ENCODE results near the gene SLC66A1. TPM values are rescaled to one million over a fixed set of nuclear protein-coding genes. Genes with fewer than 3 reads are reported as not detected.

The SLC66A1 gene
- total RNA-seq, 4 donors from 2014 or later = 6.8 to 14.3 (median 10.3) TPM

DNA sequence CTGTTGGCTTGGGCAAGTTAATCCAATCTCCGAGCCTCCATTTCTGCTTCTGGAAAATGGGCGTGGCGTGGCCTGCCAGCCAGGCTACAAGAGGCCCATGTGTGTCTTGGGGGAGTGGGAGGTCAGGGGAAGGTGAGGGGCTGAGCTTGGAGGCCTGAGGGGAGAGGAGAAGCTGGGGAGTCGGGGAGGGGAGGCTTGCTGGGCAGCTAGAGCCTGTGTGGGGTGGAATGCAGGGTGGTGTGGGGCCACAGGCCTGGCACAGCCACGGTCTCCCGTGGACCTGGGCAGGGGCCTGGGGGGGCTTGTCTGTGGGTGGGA, 14.6 kb downstream of the SLC66A1 start:
- no peak for DNase-seq
- TF ChIP-seq, protein P1, sequence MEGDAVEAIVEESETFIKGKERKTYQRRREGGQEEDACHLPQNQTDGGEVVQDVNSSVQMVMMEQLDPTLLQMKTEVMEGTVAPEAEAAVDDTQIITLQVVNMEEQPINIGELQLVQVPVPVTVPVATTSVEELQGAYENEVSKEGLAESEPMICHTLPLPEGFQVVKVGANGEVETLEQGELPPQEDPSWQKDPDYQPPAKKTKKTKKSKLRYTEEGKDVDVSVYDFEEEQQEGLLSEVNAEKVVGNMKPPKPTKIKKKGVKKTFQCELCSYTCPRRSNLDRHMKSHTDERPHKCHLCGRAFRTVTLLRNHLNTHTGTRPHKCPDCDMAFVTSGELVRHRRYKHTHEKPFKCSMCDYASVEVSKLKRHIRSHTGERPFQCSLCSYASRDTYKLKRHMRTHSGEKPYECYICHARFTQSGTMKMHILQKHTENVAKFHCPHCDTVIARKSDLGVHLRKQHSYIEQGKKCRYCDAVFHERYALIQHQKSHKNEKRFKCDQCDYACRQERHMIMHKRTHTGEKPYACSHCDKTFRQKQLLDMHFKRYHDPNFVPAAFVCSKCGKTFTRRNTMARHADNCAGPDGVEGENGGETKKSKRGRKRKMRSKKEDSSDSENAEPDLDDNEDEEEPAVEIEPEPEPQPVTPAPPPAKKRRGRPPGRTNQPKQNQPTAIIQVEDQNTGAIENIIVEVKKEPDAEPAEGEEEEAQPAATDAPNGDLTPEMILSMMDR (IDR thresholded peaks at IDR 0.05) = no peak
- no peak for TF ChIP-seq POLR2A (IDR thresholded peaks at IDR 0.05)
- H3K4me1 ChIP-seq = no peaks in the 10 kb centered on the region
- H3K4me3 ChIP-seq = no peak overlapping the region
- 76% methylated on average over 3 of the region's 6 CpGs; no CpG with 5 or more reads in 1 of the 2 donors for WGBS, 2 donors
- intact Hi-C loops (cut with DNase I) = no loop called here
- no peak overlapping the region for H3K27ac ChIP-seq
- peaks cover 29 to 85% (median 32%) of the 10 kb centered on the region in 3 donors for H3K36me3 ChIP-seq
- no peaks in the 10 kb centered on the region for H3K27me3 ChIP-seq
- H3K9me3 ChIP-seq = no peaks in the 10 kb centered on the region

DNA sequence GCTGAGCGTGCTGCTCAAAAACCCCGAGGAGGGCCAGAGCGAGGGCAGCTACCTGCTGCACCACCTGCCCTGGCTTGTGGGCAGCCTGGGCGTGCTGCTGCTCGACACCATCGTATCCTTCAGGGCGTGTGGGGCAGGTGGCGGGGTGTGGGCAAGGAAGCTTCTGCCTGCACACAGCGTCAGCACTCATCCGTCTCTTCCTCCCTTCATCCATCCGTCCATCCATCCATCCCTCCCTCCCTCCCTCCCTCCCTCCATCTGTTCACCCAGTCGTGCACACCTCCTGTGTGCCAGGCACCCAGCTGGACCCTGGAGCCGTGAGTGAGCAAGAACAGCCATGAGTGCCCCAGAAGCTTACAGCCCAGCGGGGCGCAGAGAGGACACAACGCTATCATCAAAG, 15.2 kb downstream of the SLC66A1 start:
- WGBS, 2 donors = 58 to 81% methylated on average over 4 to 11 of the region's 16 CpGs
- no peak for TF ChIP-seq POLR2A (IDR thresholded peaks at IDR 0.05)
- TF ChIP-seq, protein P1 (IDR thresholded peaks at IDR 0.05) = no peak
- intact Hi-C loops (cut with DNase I) = no loop called here

DNA sequence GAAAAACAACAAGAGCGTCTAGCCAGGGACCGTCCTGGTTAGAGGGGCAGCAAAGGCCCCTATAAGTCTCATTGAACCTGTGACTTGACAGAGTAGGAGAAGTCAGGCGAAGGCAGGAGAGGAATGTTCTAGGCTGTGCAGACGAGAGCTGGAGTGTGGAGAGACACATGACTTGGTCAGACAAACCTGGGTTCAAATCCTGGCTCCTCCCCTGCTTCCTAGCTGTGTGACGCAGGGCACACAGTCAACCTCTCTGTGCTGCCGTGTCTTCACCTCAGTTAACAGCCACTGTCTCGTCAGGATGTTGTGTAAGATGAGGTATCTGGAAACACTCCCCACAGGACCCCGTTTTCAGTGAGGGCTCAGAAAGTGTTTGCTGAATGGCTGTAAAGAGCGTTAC, 15.6 kb downstream of the SLC66A1 start:
- 88 to 96% methylated on average over 5 to 8 of the region's 9 CpGs for WGBS, 2 donors
- Histone ChIP-seq H3K9me3 (no peaks in the 10 kb centered on the region), H3K4me3 (no peak overlapping the region), H3K4me1 (no peaks in the 10 kb centered on the region), H3K36me3 (peaks cover 29 to 75% (median 32%) of the 10 kb centered on the region in 3 donors), H3K27me3 (no peaks in the 10 kb centered on the region), H3K27ac (no peak overlapping the region)
- intact Hi-C loops (cut with DNase I) = no loop called here
- no peak for TF ChIP-seq POLR2A (IDR thresholded peaks at IDR 0.05)
- TF ChIP-seq, protein P1 (IDR thresholded peaks at IDR 0.05) = no peak
- DNase-seq = no peak

More for the DNA sequence above, 15.2 kb downstream of the SLC66A1 start:
- no peaks in the 10 kb centered on the region for H3K4me1 ChIP-seq
- DNase-seq = no peak
- H3K27ac ChIP-seq = no peak overlapping the region
- H3K27me3 ChIP-seq = no peaks in the 10 kb centered on the region
- no peak overlapping the region for H3K4me3 ChIP-seq
- H3K9me3 ChIP-seq = no peaks in the 10 kb centered on the region
- peaks cover 29 to 79% (median 32%) of the 10 kb centered on the region in 3 donors for H3K36me3 ChIP-seq

DNA sequence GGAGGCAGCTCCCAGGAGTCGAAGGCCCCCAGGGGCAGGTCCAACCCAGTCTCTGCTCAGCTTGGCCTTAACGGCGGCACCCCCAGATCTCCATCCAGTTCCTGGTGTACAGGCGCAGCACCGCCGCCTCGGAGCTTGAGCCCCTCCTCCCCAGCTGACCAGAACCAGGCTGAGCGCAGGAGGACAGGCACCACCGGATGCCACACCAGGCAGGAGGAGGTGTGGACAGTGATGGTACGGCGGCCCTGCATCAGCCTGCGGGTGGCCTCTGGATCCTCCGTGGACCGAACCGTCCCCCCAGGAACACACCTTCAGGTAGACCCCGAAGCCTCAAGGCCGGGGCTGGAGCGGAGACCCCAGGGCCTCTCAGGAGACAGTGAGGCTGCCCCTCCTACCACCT, 16.4 kb downstream of the SLC66A1 start:
- H3K4me3 ChIP-seq = no peak overlapping the region
- DNase-seq = no peak
- WGBS, 2 donors = 84 to 96% methylated on average over 3 to 4 of the region's 18 CpGs
- H3K27me3 ChIP-seq = no peaks in the 10 kb centered on the region
- no peaks in the 10 kb centered on the region for H3K4me1 ChIP-seq
- peaks cover 29 to 67% (median 32%) of the 10 kb centered on the region in 3 donors for H3K36me3 ChIP-seq
- intact Hi-C loops (cut with DNase I) = no loop called here
- no peaks in the 10 kb centered on the region for H3K9me3 ChIP-seq
- TF ChIP-seq POLR2A (IDR thresholded peaks at IDR 0.05) = no peak
- TF ChIP-seq, protein P1 (IDR thresholded peaks at IDR 0.05) = no peak
- H3K27ac ChIP-seq = no peak overlapping the region

DNA sequence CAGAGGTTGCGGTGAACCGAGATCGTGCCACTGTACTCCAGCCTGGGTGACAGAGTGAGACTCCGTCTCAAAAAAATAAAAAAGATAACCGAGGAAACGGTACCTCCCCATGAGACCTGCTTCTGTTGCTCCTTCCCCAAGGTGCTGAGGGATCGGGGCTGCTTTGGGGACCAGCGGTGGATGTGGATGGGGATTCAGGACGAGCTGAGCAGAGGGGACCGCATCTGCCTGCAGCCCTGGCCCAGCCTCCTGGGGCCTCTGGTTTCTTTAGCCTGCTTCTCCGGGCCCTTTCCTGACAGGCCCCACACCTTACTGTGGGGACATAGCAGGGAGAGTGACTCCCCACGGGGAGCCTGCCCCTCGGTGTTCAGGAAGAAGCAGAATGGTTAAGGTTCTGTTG, 17.1 kb downstream of the SLC66A1 start:
- no peak overlapping the region for H3K27ac ChIP-seq
- intact Hi-C loops (cut with DNase I) = no loop called here
- no peaks in the 10 kb centered on the region for H3K9me3 ChIP-seq
- no peaks in the 10 kb centered on the region for H3K27me3 ChIP-seq
- peaks cover 22 to 60% (median 29%) of the 10 kb centered on the region in 3 donors for H3K36me3 ChIP-seq
- H3K4me1 ChIP-seq = no peaks in the 10 kb centered on the region
- TF ChIP-seq, protein P1 (IDR thresholded peaks at IDR 0.05) = no peak
- WGBS, 2 donors = 86 to 92% methylated on average over 10 to 13 of the region's 13 CpGs
- no peak for DNase-seq
- H3K4me3 ChIP-seq = no peak overlapping the region
